ENCODE results near the gene DUOXA1. TPM values are rescaled to one million over a fixed set of nuclear protein-coding genes. Genes with fewer than 3 reads are reported as not detected.
"Not testable (repeated sequence)": the region's sequence is repeated elsewhere in the genome, so short reads cannot be mapped to it uniquely, and the experiment has no call there.

DUOXA1 gene
- total RNA-seq, 2 donors from 2014 or later = 1.1 to 2.1 TPM

DNA sequence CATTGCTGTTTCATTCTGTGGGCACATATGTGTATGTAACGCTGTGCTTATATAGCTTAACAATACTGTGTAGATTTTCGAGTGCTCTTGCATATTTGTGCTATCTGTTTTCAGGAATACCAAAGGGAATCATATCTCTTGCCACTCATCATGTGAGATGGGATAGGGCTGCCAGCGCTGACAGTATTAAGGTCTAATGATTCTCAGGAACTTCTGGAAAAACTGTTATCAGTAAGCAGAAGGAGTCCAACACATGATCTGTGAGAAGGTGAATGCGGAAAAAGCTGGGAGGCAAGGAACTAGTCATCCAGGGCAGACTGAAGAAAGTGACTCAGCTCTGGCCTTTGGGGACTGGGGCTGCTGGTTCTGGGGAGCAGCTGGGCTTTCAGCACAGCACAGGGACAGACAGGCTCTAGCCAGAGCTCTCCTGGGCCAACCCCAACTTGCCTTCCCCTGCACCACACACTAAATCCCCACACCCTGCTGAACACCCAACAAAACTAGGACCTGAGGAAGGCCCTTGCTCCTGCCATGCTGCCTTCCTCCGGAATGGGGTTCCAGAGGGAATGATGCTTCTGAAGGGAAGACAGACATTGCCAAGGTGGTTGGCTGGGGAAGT, 49.9 kb downstream of the DUOXA1 start:
- ATAC-seq = peak; percentile 14 to 75
- intact Hi-C loops (cut with DNase I); DNase-seq: not testable (repeated sequence)

DNA sequence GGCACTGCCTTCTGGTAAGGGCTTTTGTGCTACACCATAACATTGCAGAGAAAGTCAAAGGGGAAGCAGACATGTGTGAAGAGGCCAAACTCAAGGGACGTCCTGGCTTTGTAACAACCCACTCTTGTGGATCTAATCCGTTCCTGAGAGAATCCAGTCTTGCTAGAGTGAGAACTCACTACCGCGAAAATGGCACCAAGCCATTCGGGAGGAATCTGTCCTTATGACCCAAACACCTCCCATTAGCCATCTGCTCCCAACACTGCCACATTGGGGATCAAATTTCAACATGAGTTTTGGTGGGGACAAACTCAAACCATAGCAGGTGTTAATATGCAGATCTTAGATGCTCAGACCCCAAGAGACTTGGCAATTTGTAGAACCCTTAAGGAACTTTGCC, 50.5 kb downstream of the DUOXA1 start:
- peak; percentile 15 to 64 for ATAC-seq
- DNase-seq; intact Hi-C loops (cut with DNase I): not testable (repeated sequence)

DNA sequence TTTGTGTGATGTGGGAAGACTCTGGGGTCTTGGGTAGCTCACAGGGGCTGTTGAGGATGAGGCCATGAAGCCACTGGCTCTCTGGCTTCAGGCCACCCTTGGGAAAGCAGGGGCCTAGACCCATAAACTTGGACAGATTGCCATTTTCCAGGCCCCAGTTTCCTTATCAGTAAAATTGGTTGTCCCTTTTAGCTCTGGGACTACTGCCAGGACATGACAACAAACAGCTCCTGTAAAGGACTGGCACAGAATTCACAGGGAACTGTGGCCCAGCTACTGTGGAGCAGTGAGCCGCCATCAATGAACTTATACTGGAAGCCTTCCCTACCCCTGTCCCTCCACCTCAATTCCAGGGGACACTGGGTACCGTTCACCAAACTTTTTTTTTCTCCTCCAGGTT, 52.3 kb downstream of the DUOXA1 start:
- intact Hi-C loops (cut with DNase I); DNase-seq: not testable (repeated sequence)
- peak; percentile 17 to 42 for ATAC-seq

DNA sequence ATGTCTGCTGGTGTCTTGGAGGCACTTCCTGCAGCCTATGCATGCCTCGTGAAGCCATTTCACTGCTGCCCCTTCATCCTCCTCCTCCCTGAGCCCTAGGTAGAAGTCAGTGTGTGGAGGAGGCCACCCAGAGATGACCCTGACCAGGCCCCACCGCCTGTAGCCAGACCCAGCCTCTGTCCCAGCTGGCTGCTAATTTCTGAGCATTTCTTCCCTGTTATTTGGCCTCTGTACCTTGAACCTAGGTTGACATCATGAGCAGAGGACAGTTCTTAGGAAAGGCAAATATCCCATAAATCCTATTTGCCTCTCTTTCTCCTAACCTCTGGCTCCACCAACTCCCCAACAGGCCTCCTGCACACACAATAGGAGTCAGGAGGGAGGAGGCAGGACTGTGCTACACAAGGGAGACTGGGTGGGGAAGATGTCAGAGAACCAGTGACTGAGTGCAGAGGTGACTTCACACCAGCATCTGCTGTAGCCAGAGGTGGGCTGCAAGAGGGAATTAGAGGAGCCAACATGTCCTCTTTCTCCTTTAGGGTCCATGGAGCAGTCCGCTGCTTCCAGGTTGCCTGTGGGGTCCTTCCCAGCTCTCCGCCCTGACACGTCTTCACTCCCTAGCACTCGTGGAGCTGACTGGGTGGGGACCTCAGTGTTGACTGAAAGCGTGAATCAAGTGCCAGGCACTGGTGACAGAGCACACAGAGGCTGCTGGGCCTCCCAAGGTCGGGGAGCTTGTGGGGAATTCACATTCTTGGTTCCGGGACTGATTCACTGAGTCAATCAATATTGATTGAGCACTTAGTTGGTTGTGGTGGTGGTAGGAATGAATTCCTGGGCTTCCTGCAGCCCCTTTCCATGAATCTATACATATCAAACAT, 54.0 kb downstream of the DUOXA1 start:
- intact Hi-C loops (cut with DNase I); DNase-seq; ATAC-seq: not testable (repeated sequence)

DNA sequence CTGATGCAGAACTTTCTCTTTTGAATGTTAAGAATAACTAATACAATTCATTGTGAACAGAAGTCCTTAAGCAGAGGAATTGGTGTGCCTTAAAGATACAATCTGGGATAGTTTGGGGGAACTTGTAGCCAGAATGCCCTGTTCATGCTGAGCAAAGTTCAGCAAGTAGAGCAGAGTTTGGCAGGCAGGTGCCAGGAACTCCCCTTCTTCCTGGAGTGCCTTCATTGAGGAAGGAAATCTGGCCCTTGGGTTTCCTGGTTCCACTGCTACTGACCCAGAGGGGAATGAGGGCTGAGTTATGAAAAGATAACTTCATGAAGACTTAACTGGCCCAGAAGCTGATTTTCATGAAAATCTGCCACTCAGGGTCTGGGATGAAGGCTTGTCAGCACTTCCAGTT, 56.1 kb downstream of the DUOXA1 start:
- ATAC-seq; intact Hi-C loops (cut with DNase I): not testable (repeated sequence)

DNA sequence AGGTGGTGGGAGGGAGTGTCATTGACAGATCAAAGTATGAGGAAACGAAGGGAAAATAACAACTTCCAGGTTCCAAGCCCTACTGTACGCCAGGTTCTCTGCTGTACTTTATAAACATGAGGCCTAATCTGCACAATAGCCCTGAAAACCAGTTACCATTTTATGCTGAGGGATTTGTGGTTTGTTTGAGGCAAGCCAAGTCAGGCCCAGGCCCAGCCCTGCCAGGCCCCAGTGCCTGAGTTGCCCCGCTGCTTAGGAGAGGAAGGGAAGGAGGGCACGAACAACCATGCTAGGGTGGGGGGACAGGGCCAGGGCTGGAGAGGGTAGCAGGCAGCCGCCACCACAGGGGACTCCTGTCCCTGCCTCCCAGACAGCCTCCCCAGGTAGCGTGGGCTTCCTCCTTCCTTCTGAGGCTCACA, 59.7 kb downstream of the DUOXA1 start:
- ATAC-seq; intact Hi-C loops (cut with DNase I); DNase-seq: not testable (repeated sequence)

More for the DNA sequence above, 56.1 kb downstream of the DUOXA1 start:
- DNase-seq = not testable (repeated sequence)

Other genes starting within 250 kb of the DUOXA1 start
- gene TERB2, start 173.2 kb downstream of the DUOXA1 start, total RNA-seq = not detected
- gene SORD, start 106.7 kb downstream of the DUOXA1 start, total RNA-seq = 10 to 100 TPM; 10.6 to 14.5 TPM
- gene DUOX2, start 15.7 kb downstream of the DUOXA1 start, total RNA-seq = under 1 TPM; 0.12 to 0.39 TPM
- not detected for gene DUOXA2, start 15.6 kb downstream of the DUOXA1 start, total RNA-seq
- gene DUOX1, start 115 bp upstream of the DUOXA1 start, total RNA-seq = 1 to 10 TPM; 1.9 to 2.6 TPM
- gene SHF, start 58.1 kb upstream of the DUOXA1 start, total RNA-seq = 1 to 10 TPM; 6.9 to 8.6 TPM
- not detected for gene SLC28A2, start 122.4 kb upstream of the DUOXA1 start, total RNA-seq
- gene GATM, start 248.7 kb upstream of the DUOXA1 start, total RNA-seq = 10 to 100 TPM; 32.9 to 47.4 TPM

Data from left cardiac atrium (tissue), 4 donors.